ENCODE measurements around the gene SLC25A42.
"Not testable (repeated sequence)": the region's sequence is repeated elsewhere in the genome, so short reads cannot be mapped to it uniquely, and the experiment has no call there.

- not testable (repeated sequence) for TF ChIP-seq CTCF (IDR thresholded peaks at IDR 0.05); POLR2A (IDR thresholded peaks at IDR 0.05); POLR2AphosphoS5 (IDR thresholded peaks at IDR 0.05; ENCODE audit: insufficient read depth in 1 of 2, low read depth in 1 of 2)
These were observed 84.7 kb downstream of the SLC25A42 start for GRCh38 chr19:19148504-19148903.
